ENCODE results near the gene RELN. TPM values are rescaled to one million over a fixed set of nuclear protein-coding genes. Genes with fewer than 3 reads are reported as not detected.

RELN gene
- total RNA-seq, 1 donor from 2014 or later, result 17.5 TPM

DNA sequence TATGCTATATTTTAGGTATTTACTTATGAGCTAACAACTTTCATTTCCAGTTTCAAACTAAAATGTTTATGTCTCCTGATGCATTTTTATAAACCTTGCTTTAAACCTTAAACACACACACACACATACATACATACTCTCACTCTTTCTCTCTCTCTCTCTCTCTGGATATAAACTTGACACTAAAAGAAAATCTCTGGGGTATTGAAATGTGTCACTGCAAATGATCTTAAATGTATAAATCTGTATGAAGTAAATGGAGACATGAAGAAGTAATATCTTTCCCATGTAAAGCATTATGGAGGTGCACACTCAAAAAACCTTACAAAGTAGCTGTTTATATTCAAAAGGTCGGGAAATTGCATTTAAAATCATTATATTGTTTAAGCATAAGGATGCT, 37.0 kb downstream of the RELN start:
- H3K27me3 Mint-ChIP-seq, result peaks cover 12% of the 10 kb centered on the region
- no peak for DNase-seq (ENCODE audit: extremely low spot score, unreplicated experiment)
- H3K36me3 Mint-ChIP-seq, result no peaks in the 10 kb centered on the region
- H3K27ac Mint-ChIP-seq, result no peak overlapping the region
- H3K4me1 Mint-ChIP-seq (ENCODE audit: unreplicated experiment), result no peaks in the 10 kb centered on the region
- no peak for TF ChIP-seq CTCF (conservative IDR thresholded peaks at IDR 0.05)
- no peaks in the 10 kb centered on the region for H3K9me3 Mint-ChIP-seq
- H3K4me3 Mint-ChIP-seq, result no peak overlapping the region

DNA sequence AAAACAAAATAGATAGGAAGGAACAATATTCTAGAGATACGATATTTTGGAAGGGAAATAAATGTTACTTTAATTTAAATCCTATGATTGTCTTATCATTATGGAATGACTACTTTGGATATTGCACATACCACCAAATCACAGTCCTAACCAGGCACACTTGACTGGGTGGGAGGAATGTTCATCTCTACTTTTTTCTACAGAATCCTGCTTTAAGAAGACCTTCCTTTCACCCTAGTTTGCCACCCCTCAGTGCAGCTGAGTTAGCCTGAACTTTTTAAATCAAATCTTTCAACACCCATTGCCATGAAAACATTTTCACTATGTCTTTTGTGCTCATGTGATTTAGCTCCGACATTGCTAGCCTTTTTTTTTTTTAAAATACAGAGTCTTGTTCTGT, 38.1 kb downstream of the RELN start:
- DNase-seq (ENCODE audit: extremely low spot score, unreplicated experiment), result no peak
- H3K27me3 Mint-ChIP-seq, result peaks cover 7% of the 10 kb centered on the region
- H3K4me3 Mint-ChIP-seq, result no peak overlapping the region
- H3K9me3 Mint-ChIP-seq, result no peaks in the 10 kb centered on the region
- no peak for TF ChIP-seq CTCF (conservative IDR thresholded peaks at IDR 0.05)
- no peak overlapping the region for H3K27ac Mint-ChIP-seq
- H3K36me3 Mint-ChIP-seq, result no peaks in the 10 kb centered on the region
- no peaks in the 10 kb centered on the region for H3K4me1 Mint-ChIP-seq (ENCODE audit: unreplicated experiment)

- no peak overlapping the region for H3K4me3 Mint-ChIP-seq
- H3K4me1 Mint-ChIP-seq (ENCODE audit: unreplicated experiment), result no peaks in the 10 kb centered on the region
- TF ChIP-seq CTCF (conservative IDR thresholded peaks at IDR 0.05), result no peak
- no peaks in the 10 kb centered on the region for H3K9me3 Mint-ChIP-seq
- no peaks in the 10 kb centered on the region for H3K36me3 Mint-ChIP-seq
- no peak for DNase-seq (ENCODE audit: extremely low spot score, unreplicated experiment)
- H3K27me3 Mint-ChIP-seq, result peaks cover 5% of the 10 kb centered on the region
- no peak overlapping the region for H3K27ac Mint-ChIP-seq
Observed at GRCh38 chr7:103949374-103949773, 40.1 kb downstream of the RELN start.

GRCh38 chr7:103947026-103947655, 42.3 kb downstream of the RELN start:
- no peaks in the 10 kb centered on the region for H3K9me3 Mint-ChIP-seq
- no peak for TF ChIP-seq CTCF (conservative IDR thresholded peaks at IDR 0.05)
- no peak overlapping the region for H3K4me3 Mint-ChIP-seq
- no peaks in the 10 kb centered on the region for H3K36me3 Mint-ChIP-seq
- DNase-seq (ENCODE audit: extremely low spot score, unreplicated experiment), result no peak
- no peaks in the 10 kb centered on the region for H3K4me1 Mint-ChIP-seq (ENCODE audit: unreplicated experiment)
- no peak overlapping the region for H3K27ac Mint-ChIP-seq
- H3K27me3 Mint-ChIP-seq, result peaks cover 5% of the 10 kb centered on the region

DNA sequence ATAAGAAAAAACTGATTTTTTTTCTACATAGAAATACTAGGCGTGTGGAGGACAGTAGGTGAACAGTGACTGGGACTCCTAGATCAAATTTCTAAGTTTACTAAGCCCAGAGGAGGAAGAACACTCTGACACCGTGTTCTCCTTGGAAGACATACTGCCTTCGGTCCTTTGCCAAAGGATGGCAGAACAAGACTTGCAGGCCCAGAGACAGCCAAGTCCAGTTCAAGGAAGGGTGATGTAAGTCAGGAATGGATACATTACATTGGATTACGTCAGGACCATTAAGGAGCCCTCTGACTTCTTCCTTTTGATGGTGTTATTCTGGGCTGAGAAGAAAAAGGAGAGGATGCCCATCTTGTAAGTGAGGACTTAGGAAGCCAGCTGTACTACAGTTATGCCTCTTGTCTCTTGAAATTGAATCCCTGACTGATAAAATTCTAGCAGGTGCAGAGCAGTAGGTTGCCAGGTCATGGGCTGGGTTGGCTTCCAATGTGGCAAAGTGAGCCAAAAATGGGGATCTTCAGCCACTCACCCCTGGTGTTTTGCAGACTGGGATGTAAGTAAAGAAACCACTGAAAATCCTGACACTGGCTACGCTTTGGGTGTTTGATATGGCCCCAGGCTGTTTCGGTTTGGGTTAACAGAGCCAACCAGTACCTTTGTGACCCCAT, 45.1 kb downstream of the RELN start:
- DNase-seq (ENCODE audit: extremely low spot score, unreplicated experiment), result no peak
- Mint-ChIP-seq H3K36me3 (no peaks in the 10 kb centered on the region), H3K4me1 (ENCODE audit: unreplicated experiment) (no peaks in the 10 kb centered on the region), H3K9me3 (no peaks in the 10 kb centered on the region), H3K4me3 (no peak overlapping the region), H3K27ac (no peak overlapping the region), H3K27me3 (peaks cover 5% of the 10 kb centered on the region)
- TF ChIP-seq CTCF (conservative IDR thresholded peaks at IDR 0.05), result no peak

Measured in type B pancreatic cell (in vitro differentiated cells).